Neural progenitor cell (in vitro differentiated cells): ENCODE measurements around the gene KIF25. TPM values are rescaled to one million over a fixed set of nuclear protein-coding genes. Genes with fewer than 3 reads are reported as not detected.

Experiments
- DNase-seq: peaks from one replicate; pipeline ENCODE4 v3.0.0-alpha.2; 2016; ENCODE audit warnings: low spot score
- H2AFZ ChIP-seq: fragments of 200-600 bp; sonication (generic); replicated peaks from 2 replicates; pipeline ENCODE4 v1.6.1; 2016; ENCODE audit warnings: antibody characterized with exemption
- H3F3A ChIP-seq: fragments of 200-600 bp; sonication (generic); 2 replicates; pipeline ENCODE4 v1.6.1; 2016; ENCODE audit warnings: antibody characterized with exemption, low read depth
- H3K27ac ChIP-seq: fragments of 200-600 bp; sonication (generic); 2 replicates; pipeline ENCODE4 v1.5.1; 2016; ENCODE audit warnings: mild to moderate bottlenecking
- H3K27me3 ChIP-seq: fragments of 200-600 bp; sonication (generic); 2 replicates; pipeline ENCODE4 v1.6.1; 2016; ENCODE audit warnings: mild to moderate bottlenecking, moderate library complexity
- H3K36me3 ChIP-seq: fragments of 200-600 bp; sonication (generic); 2 replicates; pipeline ENCODE4 v1.5.1; 2016
- H3K4me1 ChIP-seq: fragments of 200-600 bp; sonication (generic); 2 replicates; pipeline ENCODE4 v1.6.1; 2016; ENCODE audit warnings: mixed run types
- H3K4me2 ChIP-seq: fragments of 200-600 bp; sonication (generic); 2 replicates; pipeline ENCODE4 v1.6.1; 2016
- H3K4me3 ChIP-seq: fragments of 200-600 bp; sonication (generic); 2 replicates; pipeline ENCODE4 v1.5.1; 2016
- H3K79me2 ChIP-seq: fragments of 200-600 bp; sonication (generic); 2 replicates; pipeline ENCODE4 v1.6.1; 2016; ENCODE audit warnings: low read depth
- H3K9ac ChIP-seq: fragments of 200-600 bp; sonication (generic); 2 replicates; pipeline ENCODE4 v1.6.1; 2016
- H3K9me3 ChIP-seq: fragments of 200-600 bp; sonication (generic); 2 replicates; pipeline ENCODE4 v1.5.1; 2016; ENCODE audit warnings: low read depth
- H4K20me1 ChIP-seq: fragments of 200-600 bp; sonication (generic); 2 replicates; pipeline ENCODE4 v1.6.1; 2016; ENCODE audit warnings: low read depth
- H3K27ac Mint-ChIP-seq: 3 replicates; pipeline ENCODE4 v1.8.0; 2021; ENCODE audit warnings: mixed read lengths
- H3K27me3 Mint-ChIP-seq: 2 replicates; pipeline ENCODE4 v1.8.0; 2022; ENCODE audit warnings: low read depth, mild to moderate bottlenecking, inconsistent platforms, moderate library complexity, mixed read lengths; ENCODE audit not compliant: insufficient read depth
- H3K36me3 Mint-ChIP-seq: 3 replicates; pipeline ENCODE4 v1.8.0; 2021; ENCODE audit warnings: mixed read lengths
- H3K4me1 Mint-ChIP-seq: 3 replicates; pipeline ENCODE4 v1.8.0; 2021; ENCODE audit warnings: mixed read lengths
- H3K4me3 Mint-ChIP-seq: 3 replicates; pipeline ENCODE4 v1.8.0; 2021; ENCODE audit warnings: mild to moderate bottlenecking, moderate library complexity, mixed read lengths
- H3K9me3 Mint-ChIP-seq: 3 replicates; pipeline ENCODE4 v1.8.0; 2020; ENCODE audit warnings: mixed read lengths
- EZH2 ChIP-seq: fragments of 200-600 bp; sonication (generic); IDR thresholded peaks from 2 replicates; pipeline ENCODE4 v1.6.1; 2017; ENCODE audit warnings: antibody characterized with exemption, mild to moderate bottlenecking, moderate library complexity
- EZH2phosphoT487 ChIP-seq: fragments of 200-600 bp; sonication (generic); IDR thresholded peaks from 2 replicates; pipeline ENCODE4 v1.6.1; 2017; ENCODE audit warnings: antibody characterized with exemption
- total RNA-seq: library from RNA; depleted of rRNA; stranded (reverse); fragments of >200 nt; gene quantifications from 2 replicates; pipeline ENCODE4 v1.2.3, GENCODE V29; 2015; ENCODE audit warnings: low replicate concordance
- TF ChIP-seq, protein P1 (sequence below): fragments of 200-600 bp; sonication (generic); IDR thresholded peaks from 2 replicates; pipeline ENCODE4 v1.5.1; 2017; ENCODE audit warnings: antibody characterized with exemption, mild to moderate bottlenecking

Gene KIF25
- total RNA-seq, 1 donor from 2014 or later = 1.2 TPM

DNA sequence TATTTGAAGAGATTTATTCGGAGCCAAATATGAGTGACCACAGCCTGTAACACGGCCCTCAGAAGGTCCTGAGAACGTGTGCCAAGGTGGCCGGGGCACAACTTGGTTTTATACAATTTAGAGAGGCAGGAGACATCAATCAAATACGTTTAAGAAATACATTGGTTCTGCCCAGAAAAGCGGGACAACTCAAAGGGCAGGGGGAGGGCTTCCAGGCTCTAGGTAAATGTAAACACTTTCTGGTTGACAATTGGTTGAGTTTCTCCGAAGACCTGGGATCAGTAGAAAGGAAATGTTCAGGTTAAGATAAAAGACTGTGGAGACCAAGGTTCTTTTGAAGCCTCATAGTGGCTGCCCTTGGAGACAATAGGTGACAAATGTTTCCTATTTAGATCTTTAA, 18.9 kb upstream of the KIF25 start:
- Histone ChIP-seq H3K4me2 (no peak overlapping the region), H3K9me3 (no peaks in the 10 kb centered on the region), H3K4me1 (peaks cover 16% of the 10 kb centered on the region), H3K79me2 (no peaks in the 10 kb centered on the region), H3K36me3 (no peaks in the 10 kb centered on the region), H3K27ac (no peak overlapping the region), H2AFZ (no peak overlapping the region), H3K9ac (no peak overlapping the region), H3K27me3 (no peaks in the 10 kb centered on the region), H4K20me1 (no peaks in the 10 kb centered on the region), H3K4me3 (no peak overlapping the region), H3F3A (peaks cover 37% of the 10 kb centered on the region)
- DNase-seq = no peak
- TF ChIP-seq, protein P1, sequence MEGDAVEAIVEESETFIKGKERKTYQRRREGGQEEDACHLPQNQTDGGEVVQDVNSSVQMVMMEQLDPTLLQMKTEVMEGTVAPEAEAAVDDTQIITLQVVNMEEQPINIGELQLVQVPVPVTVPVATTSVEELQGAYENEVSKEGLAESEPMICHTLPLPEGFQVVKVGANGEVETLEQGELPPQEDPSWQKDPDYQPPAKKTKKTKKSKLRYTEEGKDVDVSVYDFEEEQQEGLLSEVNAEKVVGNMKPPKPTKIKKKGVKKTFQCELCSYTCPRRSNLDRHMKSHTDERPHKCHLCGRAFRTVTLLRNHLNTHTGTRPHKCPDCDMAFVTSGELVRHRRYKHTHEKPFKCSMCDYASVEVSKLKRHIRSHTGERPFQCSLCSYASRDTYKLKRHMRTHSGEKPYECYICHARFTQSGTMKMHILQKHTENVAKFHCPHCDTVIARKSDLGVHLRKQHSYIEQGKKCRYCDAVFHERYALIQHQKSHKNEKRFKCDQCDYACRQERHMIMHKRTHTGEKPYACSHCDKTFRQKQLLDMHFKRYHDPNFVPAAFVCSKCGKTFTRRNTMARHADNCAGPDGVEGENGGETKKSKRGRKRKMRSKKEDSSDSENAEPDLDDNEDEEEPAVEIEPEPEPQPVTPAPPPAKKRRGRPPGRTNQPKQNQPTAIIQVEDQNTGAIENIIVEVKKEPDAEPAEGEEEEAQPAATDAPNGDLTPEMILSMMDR = no peak
- no peak for TF ChIP-seq EZH2phosphoT487
- no peak for TF ChIP-seq EZH2
- Mint-ChIP-seq H3K27me3 (no peaks in the 10 kb centered on the region), H3K4me3 (no peak overlapping the region), H3K4me1 (peaks cover 13% of the 10 kb centered on the region), H3K36me3 (peaks cover 2% of the 10 kb centered on the region), H3K9me3 (peaks cover 13% of the 10 kb centered on the region), H3K27ac (no peak overlapping the region)

DNA sequence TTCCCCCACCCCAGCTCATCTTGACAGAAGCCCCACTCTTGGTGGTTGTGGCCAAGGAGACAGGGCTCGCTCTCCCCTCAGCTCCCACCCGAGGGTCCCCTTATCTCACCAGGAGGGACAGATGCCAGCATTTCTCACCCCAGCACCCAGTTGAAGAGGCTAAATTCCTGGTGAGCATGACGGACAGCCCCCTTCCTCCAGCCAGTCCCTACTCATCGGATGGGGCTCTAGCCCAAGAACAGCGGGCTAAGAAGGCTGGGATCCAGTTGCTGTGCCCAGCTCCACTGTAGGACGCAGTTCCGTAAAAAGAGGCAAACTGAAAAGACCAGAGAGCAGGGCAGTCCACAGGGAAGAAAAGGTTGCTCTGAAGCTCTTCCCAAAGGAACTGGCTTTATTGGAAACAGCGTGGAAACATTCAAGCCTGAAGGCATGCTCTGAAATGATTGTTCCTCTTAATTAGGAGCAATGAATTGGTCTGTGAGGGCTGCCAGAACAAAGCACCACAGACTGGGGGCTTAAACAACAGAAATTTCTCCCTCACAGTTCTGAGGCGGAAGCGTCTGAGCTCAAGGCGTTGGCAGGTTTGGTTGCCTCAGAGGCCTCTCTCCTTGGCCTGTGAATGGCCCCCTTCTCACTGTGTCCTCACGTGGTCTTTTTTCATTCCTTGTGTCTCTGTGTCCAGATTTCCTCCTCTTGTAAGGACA, 17.9 kb upstream of the KIF25 start:
- H3K4me2 ChIP-seq = peak overlapping the region; percentile 22
- H3K27ac Mint-ChIP-seq = no peak overlapping the region

DNA sequence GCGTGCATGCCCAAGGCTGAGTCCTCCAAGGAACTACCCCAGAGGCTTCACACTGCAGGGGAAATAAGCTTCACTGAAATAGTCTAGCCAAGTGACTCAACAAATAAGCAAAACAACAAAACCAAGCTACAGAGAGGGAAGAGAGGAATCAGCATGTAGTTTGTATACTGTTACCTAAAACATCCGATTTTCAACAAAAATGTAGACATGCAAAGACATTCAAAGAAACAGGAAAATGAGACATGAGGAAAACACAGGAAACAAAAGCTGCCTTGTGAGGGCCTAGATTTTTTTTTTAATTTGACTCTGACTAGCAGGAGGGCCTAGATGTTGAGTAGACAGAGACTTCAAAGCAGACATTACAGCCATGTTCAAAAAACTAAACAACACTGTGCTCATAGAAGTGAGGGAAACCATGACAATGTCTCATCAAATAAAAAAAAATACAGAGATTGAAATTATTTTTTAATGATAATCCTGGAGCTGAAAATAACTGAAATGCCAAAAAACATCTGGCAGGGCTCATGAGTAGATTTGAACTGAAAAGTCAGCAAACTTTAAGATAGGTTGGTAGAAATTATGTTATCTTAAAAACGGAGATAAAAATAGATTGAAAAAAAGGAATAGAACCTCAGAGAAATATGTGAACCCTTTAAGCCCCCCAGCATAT, 16.4 kb upstream of the KIF25 start:
- Histone ChIP-seq H4K20me1 (no peaks in the 10 kb centered on the region), H3K27me3 (no peaks in the 10 kb centered on the region), H3K4me3 (no peak overlapping the region), H3K9me3 (no peaks in the 10 kb centered on the region), H2AFZ (no peak overlapping the region), H3K36me3 (no peaks in the 10 kb centered on the region), H3F3A (peaks cover 28% of the 10 kb centered on the region), H3K9ac (no peak overlapping the region), H3K4me1 (peaks cover 16% of the 10 kb centered on the region), H3K27ac (no peak overlapping the region), H3K4me2 (no peak overlapping the region), H3K79me2 (no peaks in the 10 kb centered on the region)
- TF ChIP-seq EZH2 (no peak), EZH2phosphoT487 (no peak)
- TF ChIP-seq, protein P1 = no peak
- Mint-ChIP-seq H3K36me3 (peaks cover 8% of the 10 kb centered on the region), H3K4me1 (peaks cover 14% of the 10 kb centered on the region), H3K9me3 (peaks cover 21% of the 10 kb centered on the region), H3K27ac (no peak overlapping the region), H3K27me3 (peaks cover 8% of the 10 kb centered on the region), H3K4me3 (no peak overlapping the region)
- no peak for DNase-seq

More for the DNA sequence above, 17.9 kb upstream of the KIF25 start:
- TF ChIP-seq, protein P1 = no peak
- no peak for TF ChIP-seq EZH2phosphoT487
- TF ChIP-seq EZH2 = no peak
- peaks cover 6% of the 10 kb centered on the region for H3K36me3 Mint-ChIP-seq
- H3K4me3 Mint-ChIP-seq = no peak overlapping the region
- DNase-seq = peak; percentile 61
- peaks cover 16% of the 10 kb centered on the region for H3K4me1 ChIP-seq
- H3K27me3 ChIP-seq = no peaks in the 10 kb centered on the region
- no peaks in the 10 kb centered on the region for H3K36me3 ChIP-seq
- H2AFZ ChIP-seq = peak overlapping the region; percentile 86
- H3K9ac ChIP-seq = no peak overlapping the region
- H3K79me2 ChIP-seq = no peaks in the 10 kb centered on the region
- peaks cover 38% of the 10 kb centered on the region for H3F3A ChIP-seq
- peaks cover 4% of the 10 kb centered on the region for H3K27me3 Mint-ChIP-seq
- no peaks in the 10 kb centered on the region for H3K9me3 ChIP-seq
- H3K4me3 ChIP-seq = no peak overlapping the region
- H4K20me1 ChIP-seq = no peaks in the 10 kb centered on the region
- H3K4me1 Mint-ChIP-seq = peaks cover 12% of the 10 kb centered on the region
- H3K9me3 Mint-ChIP-seq = peaks cover 17% of the 10 kb centered on the region
- H3K27ac ChIP-seq = peak overlapping the region; percentile 87
